Esophagus muscularis mucosa (tissue), 3 donors: ENCODE measurements around the gene KLRC4.

Source experiments
- CTCF ChIP-seq, 3 experiments: fragments of 200-600 bp in 2 of 3; fragments of 450-650 bp in 1 of 3; sonication (generic) in 2 of 3; IDR thresholded peaks; one replicate each; pipeline ENCODE4 v1.5.1; 2017 to 2019; ENCODE audit warnings: antibody characterized with exemption in 3 of 3, mild to moderate bottlenecking in 2 of 3, moderate library complexity in 1 of 3
- POLR2A ChIP-seq: fragments of 450-650 bp; IDR thresholded peaks from one replicate; pipeline ENCODE4 v1.6.1; 2017; ENCODE audit warnings: antibody characterized with exemption, moderate library complexity, mild to moderate bottlenecking, low read depth
- POLR2AphosphoS5 ChIP-seq, 2 donors: sonication (generic); formaldehyde crosslinking; IDR thresholded peaks; one replicate each; pipeline ENCODE4 v1.6.1; 2017; ENCODE audit warnings: antibody characterized with exemption in 2 of 2

DNA sequence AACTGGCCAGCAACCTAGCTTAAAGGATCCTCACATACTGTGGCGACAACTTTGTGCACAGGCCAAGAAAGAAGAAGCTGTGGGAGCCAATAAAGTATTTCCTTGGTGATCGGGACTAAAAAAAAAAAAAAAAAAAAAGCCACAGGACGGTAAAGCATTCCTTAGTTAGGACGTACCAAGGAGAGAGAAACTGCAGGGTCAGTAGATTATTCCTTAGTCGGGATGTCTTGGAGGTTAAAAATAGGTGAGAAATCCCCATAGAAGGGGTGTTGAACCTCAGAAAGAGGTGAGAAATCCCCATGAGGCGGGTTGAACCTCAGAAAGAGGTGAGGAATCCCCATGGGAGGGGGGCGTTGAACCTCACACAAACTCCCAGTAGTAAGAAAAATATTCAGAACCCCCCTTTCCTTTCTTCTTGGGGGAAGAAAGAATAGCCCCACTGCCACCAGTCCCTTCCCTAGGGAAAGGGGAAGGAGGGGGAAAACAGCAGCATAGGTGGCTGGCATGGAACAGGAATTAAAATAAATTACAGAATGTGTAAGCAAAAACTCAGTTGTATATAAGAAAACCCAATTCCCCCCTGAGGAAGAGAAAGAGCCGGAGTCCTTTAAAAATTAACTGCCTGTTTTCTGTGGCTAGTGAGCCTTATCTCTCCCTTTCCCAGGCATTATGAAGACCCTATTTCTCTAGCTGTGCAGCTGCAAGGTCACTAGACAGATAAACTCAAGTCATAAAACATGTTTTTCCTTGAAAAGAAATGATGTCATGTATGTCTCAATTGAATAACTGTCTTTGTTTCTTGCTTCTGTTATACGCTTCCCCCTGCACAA is 46.5 kb downstream of the KLRC4 start:
- TF ChIP-seq CTCF (IDR thresholded peaks at IDR 0.05) (no peak), POLR2A (no peak), POLR2AphosphoS5 (IDR thresholded peaks at IDR 0.05) (no peak)
